Right lobe of liver (tissue), 6 donors: ENCODE data around the gene G3BP2. TPM values are rescaled to one million over a fixed set of nuclear protein-coding genes. Genes with fewer than 3 reads are reported as not detected.
A peak's percentile ranks its signal among the peaks of the same experiment; 100 is the strongest.

Experiments
- ATAC-seq, 4 donors: fragments of 200-7000 bp; cut with Tn5 transposase; one replicate each; pipeline ENCODE4 v1.9.1; 2020; ENCODE audit warnings: mild to moderate bottlenecking in 4 of 4, moderate library complexity in 4 of 4
- DNase-seq, 3 donors: peaks; one replicate each; pipeline ENCODE4 v3.0.0-alpha.2; 2020
- H3K27ac ChIP-seq, 3 donors: fragments of 200-600 bp; one replicate each; pipeline ENCODE4 v1.8.0; 2022
- H3K27me3 ChIP-seq, 2 donors: fragments of 200-600 bp; one replicate each; pipeline ENCODE4 v1.8.0; 2022
- H3K36me3 ChIP-seq, 4 donors: fragments of 200-600 bp; sonication (generic) in 1 of 4; one replicate each; pipeline versions ENCODE4 v1.5.1 to v1.8.0; 2017 to 2022; ENCODE audit warnings: control low read depth in 1 of 4
- H3K4me1 ChIP-seq, 4 donors: fragments of 200-600 bp; sonication (generic) in 1 of 4; one replicate each; pipeline versions ENCODE4 v1.5.1 to v1.8.0; 2017 to 2022; ENCODE audit warnings: control low read depth in 1 of 4
- H3K4me3 ChIP-seq, 3 donors: fragments of 200-600 bp; one replicate each; pipeline ENCODE4 v1.8.0; 2022
- H3K9me3 ChIP-seq, 4 donors: fragments of 200-600 bp; sonication (generic) in 1 of 4; one replicate each; pipeline versions ENCODE4 v1.5.1 to v1.8.0; 2017 to 2022; ENCODE audit warnings: control low read depth in 1 of 4
- CTCF ChIP-seq, 4 donors: fragments of 200-600 bp in 3 of 4; fragments of 450-650 bp in 1 of 4; IDR thresholded peaks; one replicate each; pipeline versions ENCODE4 v1.5.1 to v1.8.0; 2016 to 2022; ENCODE audit warnings: antibody characterized with exemption in 4 of 4, mild to moderate bottlenecking in 2 of 4
- POLR2A ChIP-seq: fragments of 450-650 bp; IDR thresholded peaks from one replicate; pipeline ENCODE4 v1.6.1; 2017; ENCODE audit warnings: antibody characterized with exemption, mild to moderate bottlenecking
- WGBS: methylation state at CpG from one replicate; pipeline ENCODE4 v1.1.6; 2018; ENCODE audit warnings: low coverage, low lambda C conversion rate; ENCODE audit not compliant: insufficient coverage; ENCODE audit errors: missing lambda C conversion rate; 5-methylcytosine and 5-hydroxymethylcytosine counted together
- intact Hi-C, 2 donors: fragments of 100-400 bp; cut with DNase I; formaldehyde crosslinking; loops; one replicate each; pipeline versions ENCODE4 v1.11.2 to v1.14.1; 2022
- total RNA-seq, 6 experiments: library from RNA; depleted of rRNA in 2 of 6; stranded (reverse); fragments of >200 nt in 2 of 6; fragmentation: NEBNext Ultra II Directional in 3 of 6; extraction: Animal tissue kit (Norgen Biotek cat#: 25700) in 3 of 6; gene quantifications; one replicate each; pipeline versions ENCODE4 v1.1.0 to v1.2.4, GENCODE V29; 2016 to 2023
- donor health status: DM: no; HTN: yes; CAD: no.
- donor health status: DM: no; HTN: no; CAD: no.
- donor health status: DM: no; HTN: no; CAD: no.
- donor health status: DM: no; HTN: yes; CAD: no.
- donor health status: DM: no; HTN: yes; CAD: no.

The G3BP2 gene
- total RNA-seq, 6 experiments from 2014 or later, result 47.6 to 68.9 (median 64.5) TPM

- TF ChIP-seq CTCF (IDR thresholded peaks at IDR 0.05) (no peak), POLR2A (no peak)
- intact Hi-C loops, result no loop called here
- 31% methylated on average over 4 of the region's 4 CpGs for WGBS
- no peak for DNase-seq
- ATAC-seq, result peak; percentile 52 to 80 (median 67)
- Histone ChIP-seq H3K27ac (no peak overlapping the region), H3K4me1 (peaks cover 0 to 22% (median 8%) of the 10 kb centered on the region in 4 donors), H3K27me3 (no peaks in the 10 kb centered on the region), H3K36me3 (peaks cover 0 to 9% (median 0%) of the 10 kb centered on the region in 4 donors), H3K9me3 (no peaks in the 10 kb centered on the region), H3K4me3 (no peak overlapping the region)
Observed at GRCh38 chr4:75715105-75715799, 42.0 kb upstream of the G3BP2 start.

GRCh38 chr4:75714704-75715103 lies 41.5 kb upstream of the G3BP2 start:
- intact Hi-C loops, result no loop called here
- ATAC-seq, result no peak
- Histone ChIP-seq H3K36me3 (peaks cover 0 to 9% (median 0%) of the 10 kb centered on the region in 4 donors), H3K27ac (no peak overlapping the region), H3K27me3 (no peaks in the 10 kb centered on the region), H3K4me1 (peaks cover 0 to 25% (median 10%) of the 10 kb centered on the region in 4 donors), H3K9me3 (no peaks in the 10 kb centered on the region), H3K4me3 (no peak overlapping the region)
- WGBS, result 30% methylated on average over 1 of the region's 1 CpG
- TF ChIP-seq POLR2A (no peak), CTCF (IDR thresholded peaks at IDR 0.05) (no peak)
- no peak for DNase-seq

GRCh38 chr4:75714011-75714410 lies 40.8 kb upstream of the G3BP2 start:
- Histone ChIP-seq H3K9me3 (no peaks in the 10 kb centered on the region), H3K27me3 (no peaks in the 10 kb centered on the region), H3K4me1 (peaks cover 0 to 25% (median 10%) of the 10 kb centered on the region in 4 donors), H3K4me3 (no peak overlapping the region), H3K36me3 (peaks cover 0 to 6% (median 0%) of the 10 kb centered on the region in 4 donors), H3K27ac (no peak overlapping the region)
- ATAC-seq (no peak), DNase-seq (no peak)
- intact Hi-C loops, result no loop called here
- WGBS, result 85% methylated on average over 4 of the region's 4 CpGs
- TF ChIP-seq CTCF (IDR thresholded peaks at IDR 0.05), result no peak
- TF ChIP-seq POLR2A, result no peak

- no peak for DNase-seq
- Histone ChIP-seq H3K4me1 (peaks cover 0 to 17% (median 8%) of the 10 kb centered on the region in 4 donors), H3K27ac (no peak overlapping the region), H3K4me3 (no peak overlapping the region), H3K9me3 (no peaks in the 10 kb centered on the region), H3K27me3 (no peaks in the 10 kb centered on the region), H3K36me3 (no peaks in the 10 kb centered on the region)
- peak; percentile 43 to 78 (median 56) for ATAC-seq
- TF ChIP-seq POLR2A (no peak), CTCF (IDR thresholded peaks at IDR 0.05) (no peak)
- 29% methylated on average over 3 of the region's 4 CpGs for WGBS
- intact Hi-C loops, result no loop called here
Observed at GRCh38 chr4:75710246-75710645, 37.0 kb upstream of the G3BP2 start.
